ENCODE data around the gene IDUA.
"Not testable (repeated sequence)": the region's sequence is repeated elsewhere in the genome, so short reads cannot be mapped to it uniquely, and the experiment has no call there.

Gene IDUA

DNA sequence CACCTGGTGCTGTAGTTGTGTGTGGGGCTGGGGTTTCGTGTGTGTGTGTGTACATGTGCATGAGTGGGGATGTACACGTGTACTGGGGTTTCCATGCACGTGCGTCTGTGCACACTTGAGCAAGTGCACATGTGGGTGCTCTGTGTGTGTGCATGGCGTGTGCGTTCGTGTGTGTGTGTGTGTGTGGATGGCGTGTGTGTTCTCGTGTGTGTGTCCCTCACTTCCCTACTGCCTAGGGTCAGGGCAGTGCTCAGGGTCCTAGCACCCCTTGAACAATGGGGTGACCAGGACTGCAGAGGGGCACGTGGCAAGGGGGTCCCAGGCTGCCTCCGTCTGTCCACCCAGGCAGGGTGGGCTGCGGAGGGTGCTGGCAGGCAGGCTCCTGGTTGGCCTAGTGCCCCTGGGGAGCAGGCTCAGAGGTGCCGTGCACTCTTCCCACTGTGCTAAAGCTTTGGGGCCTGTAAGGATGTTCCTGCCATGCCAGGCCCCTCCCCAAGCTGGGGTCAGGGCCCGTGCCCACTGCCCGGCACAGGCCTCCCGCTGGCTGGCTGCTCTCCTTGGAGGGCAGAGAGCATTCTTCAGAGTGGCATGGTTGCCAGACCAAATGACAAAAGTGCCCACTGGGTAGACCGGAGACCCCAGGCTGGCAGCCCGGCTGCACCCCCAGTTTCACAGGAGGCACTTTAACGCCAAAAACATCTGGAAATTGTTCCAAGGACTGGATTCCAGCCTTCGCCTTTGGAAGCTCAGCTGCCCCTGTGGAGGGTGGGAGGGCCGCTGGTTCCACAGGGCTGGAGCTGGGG, 53.7 kb downstream of the IDUA start:
- DNase-seq (ENCODE audit: extremely low spot score, insufficient read length, low read depth) (no peak), FAIRE-seq (no peak)

DNA sequence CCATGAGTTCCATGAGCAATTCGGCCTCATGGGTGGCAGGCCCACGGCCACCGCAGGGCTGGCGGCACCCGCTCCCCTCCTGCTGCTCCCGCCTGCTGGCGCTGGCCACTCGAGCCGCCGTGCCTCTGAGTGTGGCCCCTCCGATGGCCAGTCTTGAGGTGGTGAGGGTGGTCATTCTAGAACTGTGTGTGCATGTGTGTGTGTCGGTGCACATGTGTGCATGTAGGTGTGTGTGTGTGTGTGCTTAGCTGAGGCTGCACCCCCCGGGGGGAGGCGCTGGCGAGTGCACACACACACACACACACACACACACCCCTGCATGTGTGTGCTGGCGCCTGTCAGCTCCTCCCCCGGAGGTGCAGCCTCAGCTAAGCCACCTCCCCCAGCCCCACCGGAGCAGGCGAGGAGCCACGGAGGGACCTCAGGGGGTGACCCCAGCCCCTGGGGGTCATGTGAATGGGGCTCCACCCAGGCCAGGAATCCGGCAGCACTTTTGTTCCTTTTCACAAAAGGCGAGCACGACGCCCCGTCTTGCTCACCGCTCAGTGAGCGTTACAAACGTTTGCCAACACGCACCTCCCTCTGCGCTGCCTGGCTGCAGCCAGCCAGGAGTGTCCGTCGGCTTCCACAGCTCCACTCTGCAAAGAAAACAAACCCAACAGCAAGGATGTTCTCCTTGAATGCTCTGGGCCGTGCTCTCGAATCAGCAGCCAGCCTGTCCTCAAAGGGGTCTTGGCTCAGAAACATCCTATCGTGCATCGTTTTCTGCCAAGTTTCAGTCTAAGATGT, 54.5 kb downstream of the IDUA start:
- no peak for FAIRE-seq
- DNase-seq (ENCODE audit: extremely low spot score, insufficient read length, low read depth), result no peak

DNA sequence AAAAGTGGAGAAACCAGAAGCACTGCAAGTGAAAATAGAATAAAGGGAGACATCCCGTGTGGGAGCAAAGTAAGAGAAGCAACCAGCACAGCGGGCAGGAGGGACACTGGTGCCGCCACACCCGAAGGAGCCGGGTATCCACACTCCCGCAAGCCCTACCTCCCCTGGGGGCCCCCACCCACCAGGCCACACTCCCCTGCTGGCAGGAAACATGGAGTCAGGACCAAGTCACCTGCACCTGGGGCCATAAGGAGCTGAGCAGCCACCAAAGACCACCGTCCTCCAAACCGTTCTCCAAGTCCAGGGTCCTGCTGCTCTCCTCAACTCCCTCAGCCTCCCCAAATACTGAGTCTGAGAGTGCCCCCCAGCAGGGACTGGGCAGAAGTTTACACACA, 55.1 kb downstream of the IDUA start:
- FAIRE-seq (no peak), DNase-seq (ENCODE audit: extremely low spot score, insufficient read length, low read depth) (no peak)

DNA sequence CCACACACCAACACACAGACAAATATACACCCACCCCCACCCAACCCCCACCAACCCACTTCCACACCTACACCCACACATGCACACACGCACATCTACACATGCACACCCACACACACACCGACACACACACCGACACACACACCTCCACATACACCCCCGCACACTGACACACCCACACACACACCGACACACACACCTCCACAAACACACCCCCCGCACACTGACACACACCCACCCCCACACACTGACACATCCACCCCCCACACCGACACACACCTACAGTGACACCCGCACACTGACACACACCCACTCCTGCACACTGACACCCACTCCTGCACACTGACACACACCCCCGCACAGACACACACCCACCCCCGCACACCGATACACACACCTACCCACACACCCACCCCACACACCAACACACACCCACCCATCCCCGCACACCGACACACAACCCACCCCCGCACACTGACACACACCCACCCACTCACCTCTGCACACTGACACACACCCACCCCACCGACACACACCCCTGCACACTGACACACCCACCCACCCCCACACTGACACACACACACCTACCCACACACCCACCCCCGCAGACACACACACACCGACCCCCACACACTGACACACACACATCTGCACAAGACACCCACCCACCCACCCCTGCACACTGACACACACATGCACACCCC, 55.7 kb downstream of the IDUA start:
- FAIRE-seq (no peak), DNase-seq (ENCODE audit: extremely low spot score, insufficient read length, low read depth) (no peak)

DNA sequence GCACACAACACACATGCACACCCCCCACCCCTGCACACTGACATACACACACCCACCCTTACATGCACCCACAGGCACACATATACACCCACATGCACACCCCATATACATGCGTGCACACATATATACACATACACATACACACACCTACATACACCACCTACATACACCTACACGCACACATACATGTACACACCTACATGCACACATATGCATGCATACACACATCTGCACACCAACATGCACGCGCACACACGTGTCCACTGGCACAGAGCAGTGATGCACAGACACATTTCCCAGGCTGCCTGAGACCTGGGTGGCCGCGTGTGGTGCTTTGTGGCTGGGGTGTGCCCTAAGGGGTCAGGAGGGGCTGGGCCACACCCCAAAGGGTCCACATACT, 56.3 kb downstream of the IDUA start:
- FAIRE-seq, result no peak
- DNase-seq (ENCODE audit: extremely low spot score, insufficient read length, low read depth), result no peak

DNA sequence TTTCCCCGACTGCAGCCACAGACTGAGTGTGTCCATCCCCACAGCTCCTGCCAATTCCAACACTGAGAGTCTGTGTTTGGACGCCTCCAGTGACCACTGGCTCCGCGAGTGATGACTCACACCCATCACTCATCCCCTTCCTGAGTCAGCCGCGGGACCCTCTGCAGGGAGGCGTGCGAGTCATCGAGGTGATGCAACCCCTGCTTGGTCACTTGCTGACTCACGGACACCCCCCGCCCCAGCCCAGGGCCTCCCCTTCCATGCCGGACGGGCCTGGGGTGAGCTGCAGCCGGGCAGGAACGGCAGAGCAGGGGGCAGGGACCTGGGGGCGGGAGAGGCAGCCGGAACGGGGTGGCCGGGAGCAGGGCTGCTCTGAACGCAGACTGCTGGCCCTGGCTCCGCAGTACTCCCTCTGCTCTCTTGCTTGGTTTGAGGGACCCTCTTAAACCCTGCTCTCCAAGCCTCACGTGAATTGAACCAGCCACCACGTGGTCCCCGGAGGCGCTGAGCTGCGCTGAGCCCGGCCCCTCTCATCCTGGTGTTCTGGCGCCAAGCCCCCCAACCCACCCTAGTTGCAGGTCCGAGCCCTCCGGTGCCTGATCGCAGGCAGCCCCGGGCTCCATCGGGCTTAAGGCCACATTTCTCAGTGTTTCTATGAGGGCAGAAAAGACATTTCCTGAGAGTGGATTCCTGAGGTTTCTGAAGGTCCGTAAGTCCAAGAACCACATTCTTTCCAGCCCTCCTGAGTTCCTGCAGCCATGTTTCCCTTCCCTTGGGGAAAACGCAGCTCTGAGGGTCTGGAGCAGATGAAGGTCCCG, 57.0 kb downstream of the IDUA start:
- no peak for FAIRE-seq

DNA sequence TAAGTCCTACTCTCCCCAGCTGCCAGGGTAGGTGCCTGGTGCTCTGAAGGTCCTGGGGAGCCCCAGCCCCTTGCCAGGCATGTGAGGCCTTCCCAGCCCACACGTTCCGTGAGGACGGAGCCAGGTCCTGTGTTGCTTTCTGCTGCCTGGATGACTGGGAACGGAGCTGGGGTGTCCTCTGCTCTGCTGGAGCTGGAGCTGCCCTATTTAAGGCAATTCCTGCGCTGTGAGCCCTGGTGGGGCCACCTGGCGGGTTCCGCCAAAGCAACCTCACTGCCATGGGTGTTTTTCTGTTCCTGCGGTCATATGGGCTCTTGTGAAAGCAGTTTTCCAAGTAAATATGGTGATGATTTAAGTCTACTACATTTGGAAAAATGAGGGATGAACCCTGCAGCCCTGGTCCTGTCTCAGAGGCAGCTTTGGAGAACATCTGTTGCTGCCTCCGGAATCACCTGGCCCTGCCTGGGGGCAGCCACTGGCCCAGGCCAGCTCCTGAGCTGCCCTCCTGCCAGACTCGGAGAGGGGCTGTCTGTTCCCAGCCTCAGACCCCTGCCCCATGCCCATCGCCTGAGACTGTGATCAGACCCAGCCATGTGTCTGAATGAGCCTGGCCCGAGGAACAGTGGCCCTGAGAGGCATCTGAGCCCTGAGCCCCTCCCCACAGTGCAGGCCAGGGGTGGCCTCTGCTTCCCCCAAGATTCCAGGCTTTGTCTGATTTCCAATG, 57.8 kb downstream of the IDUA start:
- no peak for FAIRE-seq
- DNase-seq (ENCODE audit: extremely low spot score, insufficient read length, low read depth), result no peak

More for the DNA sequence above, 57.0 kb downstream of the IDUA start:
- no peak for DNase-seq (ENCODE audit: extremely low spot score, insufficient read length, low read depth)

DNA sequence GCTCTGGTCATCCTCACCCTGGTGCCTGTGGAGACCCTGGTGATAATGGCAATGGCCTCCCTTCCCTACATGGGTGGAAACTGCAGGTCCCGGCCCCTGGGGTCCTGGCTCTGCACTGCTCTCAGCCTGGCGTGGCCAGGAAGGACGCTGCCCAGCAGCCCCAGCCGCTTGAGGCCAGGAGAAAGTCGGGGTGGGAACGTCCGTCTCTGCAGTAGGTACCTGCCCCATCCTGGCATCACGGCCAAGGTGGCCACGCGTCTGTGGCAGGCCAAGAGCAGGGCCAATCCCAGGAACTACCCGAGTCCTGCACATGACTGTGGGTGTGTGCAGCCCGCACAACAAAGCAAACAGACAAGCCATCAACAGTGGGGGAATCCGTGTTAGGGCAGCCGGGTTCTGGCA, 58.4 kb downstream of the IDUA start:
- FAIRE-seq (no peak), DNase-seq (ENCODE audit: extremely low spot score, insufficient read length, low read depth) (no peak)

DNA sequence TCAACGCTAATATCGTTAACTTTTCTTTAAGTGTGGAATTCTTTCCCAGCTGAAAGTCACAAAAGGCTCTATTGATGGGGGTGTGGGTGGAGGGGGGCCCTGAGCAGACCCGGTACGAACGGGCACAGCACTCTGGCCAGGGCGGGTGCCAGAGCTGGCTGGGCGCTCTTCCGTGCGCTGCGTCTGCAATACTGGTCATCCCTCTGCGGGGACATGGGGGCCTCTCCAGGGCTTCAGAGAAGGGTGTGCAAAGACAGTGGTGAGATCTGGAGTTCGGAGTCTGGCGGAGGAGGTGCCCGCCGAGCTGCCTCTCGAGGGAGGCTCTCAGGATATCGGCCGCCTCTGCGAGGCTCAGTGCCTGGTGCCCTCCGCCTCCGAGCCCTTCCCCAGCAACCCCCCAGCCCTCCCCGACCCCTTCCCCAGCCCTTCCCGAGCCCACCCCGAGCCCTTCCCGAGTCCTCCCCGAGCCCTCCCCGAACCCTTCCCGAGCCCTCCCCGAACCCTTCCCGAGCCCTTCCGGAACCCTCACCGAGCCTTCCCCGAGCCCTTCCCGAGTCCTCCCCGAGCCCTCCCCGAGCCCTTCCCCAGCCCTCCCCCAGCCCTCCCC, 58.9 kb downstream of the IDUA start:
- FAIRE-seq (no peak), DNase-seq (ENCODE audit: extremely low spot score, insufficient read length, low read depth) (no peak)

DNA sequence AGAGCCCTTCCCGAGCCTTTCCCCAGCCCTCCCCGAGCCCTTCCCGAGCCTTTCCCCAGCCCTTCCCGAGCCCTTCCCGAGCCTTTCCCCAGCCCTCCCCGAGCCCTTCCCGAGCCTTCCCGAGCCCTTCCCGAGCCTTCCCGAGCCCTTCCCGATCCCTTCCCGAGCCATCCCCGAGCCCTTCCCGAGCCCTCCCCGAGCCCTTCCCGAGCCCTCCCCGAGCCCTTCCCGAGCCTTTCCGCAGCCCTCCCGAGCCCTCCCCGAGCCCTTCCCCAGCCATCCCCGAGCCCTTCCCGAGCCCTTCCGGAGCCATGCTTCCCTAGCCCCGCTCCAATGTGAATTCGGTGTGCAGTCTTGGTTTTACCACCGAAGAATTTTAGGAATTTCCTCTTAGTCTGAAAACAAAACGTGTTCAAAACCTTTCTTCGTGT, 59.8 kb downstream of the IDUA start:
- not testable (repeated sequence) for FAIRE-seq

DNA sequence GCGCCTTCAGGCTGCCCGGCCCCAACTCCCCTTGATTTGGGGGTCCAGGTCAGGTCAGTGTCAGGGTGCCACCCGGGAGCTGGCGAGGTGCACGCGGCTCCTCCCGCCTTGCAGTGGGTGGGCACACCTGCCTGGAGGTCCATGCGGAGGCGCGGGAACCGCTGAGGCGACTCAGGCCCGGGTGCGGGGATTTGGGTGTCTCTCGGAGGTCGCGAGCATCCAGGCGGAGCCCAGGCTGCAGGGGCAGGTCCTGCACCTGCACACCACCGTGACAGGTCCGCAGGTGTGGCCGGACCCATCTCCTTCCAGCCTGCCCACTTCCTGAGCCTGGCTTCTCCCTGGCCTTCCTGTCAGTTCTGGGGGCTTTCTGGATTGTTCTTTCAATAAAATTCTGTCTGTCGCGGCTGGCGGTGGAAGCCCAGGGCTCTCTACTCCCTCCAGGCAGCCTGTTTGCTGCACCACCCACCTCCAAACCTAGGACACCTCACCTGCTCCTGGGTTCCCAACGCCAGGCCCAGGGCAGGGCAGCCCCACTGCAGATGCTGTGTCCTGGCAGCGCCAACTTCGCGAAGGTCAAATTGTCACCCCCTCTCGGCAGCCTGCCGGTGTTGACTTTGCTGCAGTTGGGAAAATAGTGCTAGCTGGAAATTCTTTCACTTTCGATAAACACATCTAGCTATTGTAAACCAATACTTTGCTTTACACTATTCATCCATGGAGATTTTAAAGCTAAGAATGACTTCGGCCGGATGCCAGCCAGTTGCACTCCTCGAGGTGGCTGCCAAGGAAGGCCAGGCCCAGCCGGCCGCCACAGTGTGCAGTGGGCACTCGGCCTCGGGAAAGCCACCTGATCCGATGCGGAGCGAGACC, 60.5 kb downstream of the IDUA start:
- FAIRE-seq (no peak), DNase-seq (ENCODE audit: extremely low spot score, insufficient read length, low read depth) (no peak)

More for the DNA sequence above, 59.8 kb downstream of the IDUA start:
- not testable (repeated sequence) for DNase-seq (ENCODE audit: extremely low spot score, insufficient read length, low read depth)

DNA sequence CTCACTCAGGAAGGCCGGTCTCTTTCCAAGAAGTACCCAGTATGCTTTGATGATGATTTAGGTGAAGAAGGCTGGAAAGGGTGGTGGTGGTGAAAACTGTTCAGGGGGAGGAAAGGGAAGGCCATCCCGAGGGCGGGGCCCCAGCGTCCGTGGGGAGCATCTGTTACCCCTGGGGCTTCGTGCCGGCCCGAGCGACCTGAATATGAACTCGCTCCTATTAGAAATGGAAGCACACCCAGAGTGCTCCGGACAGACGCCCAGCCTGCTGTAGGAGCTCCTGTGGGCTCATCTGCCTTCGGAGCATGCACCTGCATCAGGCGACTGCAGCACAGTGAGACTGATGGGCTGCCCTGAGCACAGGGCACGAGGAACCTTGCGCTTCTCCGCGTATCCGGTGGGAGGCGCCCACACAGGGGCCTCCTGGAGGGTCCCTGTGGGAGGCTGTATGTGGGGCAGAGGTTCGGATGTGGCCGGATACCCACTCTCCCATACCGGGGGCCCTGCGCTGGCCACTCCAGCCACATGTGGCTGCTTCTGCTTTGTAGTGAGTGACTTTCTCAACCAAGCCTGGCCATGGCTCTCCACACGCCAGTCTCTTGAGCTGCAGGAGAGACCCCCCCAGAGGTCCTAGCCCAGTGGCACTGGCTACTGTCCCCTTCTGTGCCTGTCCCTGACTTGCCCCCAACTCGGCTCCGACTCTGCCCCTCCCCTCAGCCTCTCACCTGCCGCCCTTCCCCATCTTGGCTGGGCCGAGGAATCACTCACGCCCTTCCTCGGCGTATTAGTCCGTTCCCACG, 61.3 kb downstream of the IDUA start:
- no peak for DNase-seq (ENCODE audit: extremely low spot score, insufficient read length, low read depth)
- no peak for FAIRE-seq

DNA sequence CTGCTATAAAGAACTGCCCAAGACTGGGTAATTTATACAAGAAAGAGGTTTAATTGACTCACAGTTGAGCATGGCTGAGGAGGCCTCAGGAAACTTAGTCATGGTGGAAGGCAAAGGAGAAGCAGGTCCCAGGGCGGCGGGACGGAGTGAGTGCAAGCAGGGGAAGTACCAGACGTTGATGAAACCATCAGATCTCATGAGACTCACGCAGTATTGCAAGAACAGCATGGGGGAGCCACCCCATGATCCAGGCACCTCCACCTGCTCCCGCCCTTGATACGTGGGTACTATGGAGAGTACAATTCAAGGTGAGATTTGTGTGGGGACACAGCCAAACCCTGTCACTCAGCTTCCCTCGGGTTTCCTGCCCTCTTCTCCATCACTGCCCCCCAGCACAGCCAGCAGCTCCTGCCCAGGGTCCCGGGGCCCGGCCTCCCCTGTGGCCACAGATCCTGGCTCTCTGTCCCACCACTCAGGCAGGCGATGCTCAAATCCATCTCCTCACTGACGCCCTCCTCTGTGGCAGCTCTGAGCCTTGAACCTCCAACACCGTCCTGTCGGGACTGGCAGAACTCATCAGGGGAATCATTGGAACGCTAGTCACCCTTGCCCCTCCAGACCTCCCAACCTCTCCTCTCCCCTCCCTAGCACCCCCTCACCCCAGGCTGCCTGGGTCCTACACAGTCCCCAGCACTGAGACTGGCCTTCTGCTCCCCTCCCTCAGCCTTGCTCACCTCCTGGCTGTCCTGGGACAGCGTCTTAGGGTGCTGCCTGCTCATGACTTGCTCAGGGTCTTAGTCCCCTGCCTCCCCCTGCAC, 62.1 kb downstream of the IDUA start:
- DNase-seq (ENCODE audit: extremely low spot score, insufficient read length, low read depth) (no peak), FAIRE-seq (no peak)

DNA sequence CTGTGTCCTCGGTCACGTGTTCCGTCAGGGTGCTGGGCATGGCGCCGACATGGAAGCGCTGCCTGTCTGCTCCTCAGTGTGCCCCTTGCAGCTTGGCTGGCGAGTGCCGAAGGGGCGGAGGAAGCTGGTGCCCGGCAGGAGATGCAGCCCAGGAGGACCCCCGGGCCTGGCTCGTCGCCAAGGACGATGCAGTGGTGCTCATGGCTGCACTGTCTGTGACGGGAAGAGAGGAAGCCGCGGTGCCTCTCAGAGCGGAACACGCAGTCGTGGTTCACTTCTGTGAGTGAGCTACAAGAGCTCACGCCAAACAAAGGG, 62.7 kb downstream of the IDUA start:
- no peak for FAIRE-seq
- no peak for DNase-seq (ENCODE audit: extremely low spot score, insufficient read length, low read depth)

DNA sequence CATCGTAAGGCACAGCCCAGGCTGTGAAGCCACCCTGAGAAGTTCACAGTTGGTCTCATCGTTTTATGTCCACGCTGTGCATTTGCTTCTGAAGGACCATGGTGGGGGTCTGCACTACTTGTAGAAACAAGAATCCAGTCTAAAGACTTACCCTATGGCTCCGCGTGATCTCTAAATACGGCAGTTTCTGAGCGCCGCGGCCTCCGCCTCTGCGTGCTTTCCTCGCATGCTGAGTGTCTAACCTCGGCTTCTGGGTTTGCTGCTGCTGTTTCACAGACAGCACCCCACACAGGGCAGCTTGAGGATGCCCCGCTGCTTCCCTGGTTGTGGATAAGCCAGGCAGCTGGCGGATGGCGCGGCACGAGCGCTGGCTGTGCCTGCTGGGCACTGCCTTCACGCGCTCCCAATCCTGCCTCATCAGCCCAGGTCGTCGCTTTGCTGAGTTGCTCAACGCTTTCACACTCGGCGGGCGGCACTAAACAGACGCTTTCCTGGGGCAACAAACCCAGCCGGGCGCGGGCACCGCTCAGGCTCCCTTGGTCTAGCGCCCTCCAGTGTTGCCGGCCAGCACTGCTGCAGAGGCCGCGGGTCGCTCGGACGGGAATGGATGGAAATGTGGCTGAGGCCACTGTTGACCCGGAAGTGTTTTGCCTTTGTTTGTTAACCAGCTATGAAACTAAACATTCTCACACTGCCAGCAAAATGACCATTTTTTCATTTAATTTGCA, 63.8 kb downstream of the IDUA start:
- FAIRE-seq (no peak), DNase-seq (ENCODE audit: extremely low spot score, insufficient read length, low read depth) (no peak)

DNA sequence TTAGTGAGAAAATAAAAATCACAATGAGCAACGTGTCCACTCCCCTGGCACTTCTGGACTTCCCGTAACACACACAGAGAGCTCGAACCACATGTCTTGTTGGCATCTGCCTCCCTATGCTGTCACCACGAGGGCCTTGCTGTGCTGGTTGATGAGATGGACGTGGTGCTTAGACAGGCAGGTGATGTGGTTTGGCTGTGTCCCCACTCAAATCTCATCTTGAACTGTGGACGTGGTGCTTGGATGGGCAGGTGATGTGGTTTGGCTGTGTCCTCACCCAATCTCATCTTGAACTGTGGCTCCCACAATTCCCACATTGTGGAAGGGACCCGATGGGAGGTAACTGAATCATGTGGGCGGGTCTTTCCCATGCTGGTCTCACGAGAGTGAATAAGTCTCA, 64.6 kb downstream of the IDUA start:
- DNase-seq (ENCODE audit: extremely low spot score, insufficient read length, low read depth) (no peak), FAIRE-seq (no peak)
